ENCODE measurements around the gene RPTOR. TPM values are rescaled to one million over a fixed set of nuclear protein-coding genes. Genes with fewer than 3 reads are reported as not detected.

Gene RPTOR
- total RNA-seq, 1 experiment from 2014 or later = 25.1 TPM

- no peak overlapping the region for H3K4ac ChIP-seq (ENCODE audit: low read depth, low read length)
- H3K79me1 ChIP-seq (ENCODE audit: insufficient read depth, low read depth, low read length, poor library complexity, severe bottlenecking) = no peaks in the 10 kb centered on the region
- Mint-ChIP-seq H3K27me3 (ENCODE audit: low read depth) (peaks cover 6% of the 10 kb centered on the region; the same call in 1 of the 2 replicates), H3K4me1 (peaks cover 5 to 7% of the 10 kb centered on the region in 2 experiments), H3K4me3 (no peak overlapping the region), H3K36me3 (ENCODE audit: insufficient read depth in 1 of 3, low read depth in 3 of 3) (peaks cover 0 to 12% (median 6%) of the 10 kb centered on the region in 3 experiments; a peak in 3 of 7 replicates), H3K9me3 (no peaks in the 10 kb centered on the region), H3K27ac (peak overlapping the region in 1 of 3 experiments; percentile 83; a peak in 2 of 7 replicates)
- no peak overlapping the region for H3K14ac ChIP-seq (ENCODE audit: insufficient read depth, low read length)
- no peaks in the 10 kb centered on the region for H3K9me3 ChIP-seq (ENCODE audit: control insufficient read depth, low read depth, low read length)
- H3K4me2 ChIP-seq (ENCODE audit: insufficient read depth, insufficient read length, low read length) = no peak overlapping the region
- no peak for TF ChIP-seq CTCF (conservative IDR thresholded peaks at IDR 0.05)
- H3K27me3 ChIP-seq (ENCODE audit: insufficient read depth, low read length) = no peaks in the 10 kb centered on the region
- no peaks in the 10 kb centered on the region for H3K79me2 ChIP-seq (ENCODE audit: insufficient read depth, low read length)
- H3K27ac ChIP-seq (ENCODE audit: insufficient read length, low read depth, low read length) = no peak overlapping the region
- no peaks in the 10 kb centered on the region for H3K23me2 ChIP-seq (ENCODE audit: insufficient read length, low read depth, low read length, poor library complexity, severe bottlenecking)
- H2BK12ac ChIP-seq (ENCODE audit: insufficient read length, low read depth, low read length) = no peak overlapping the region
- no peak overlapping the region for H3K18ac ChIP-seq (ENCODE audit: insufficient read length, low read depth, low read length)
- H3K9ac ChIP-seq (ENCODE audit: extremely low read depth, insufficient read length, low read length) = no peak overlapping the region
- no peak overlapping the region for H4K91ac ChIP-seq (ENCODE audit: insufficient read length, low read depth, low read length)
- no peak overlapping the region for H2BK20ac ChIP-seq (ENCODE audit: low read depth, low read length, poor library complexity, severe bottlenecking)
- no peak overlapping the region for H3K56ac ChIP-seq (ENCODE audit: insufficient read length, low read depth, low read length)
- no peak overlapping the region for H3K23ac ChIP-seq (ENCODE audit: insufficient read length, low read depth, low read length)
- no peak overlapping the region for H3T11ph ChIP-seq (ENCODE audit: low read length)
- H2BK5ac ChIP-seq (ENCODE audit: insufficient read length, low read length) = no peak overlapping the region
- no peak overlapping the region for H4K5ac ChIP-seq (ENCODE audit: insufficient read length, low read depth, low read length)
- H2AFZ ChIP-seq (ENCODE audit: low read length) = no peak overlapping the region
- H2AK5ac ChIP-seq (ENCODE audit: insufficient read length, low read length) = no peak overlapping the region
- H2BK120ac ChIP-seq (ENCODE audit: low read depth, low read length, poor library complexity, severe bottlenecking) = no peak overlapping the region
- WGBS (ENCODE audit: extremely low coverage, insufficient read length, low lambda C conversion rate) = no CpG with 5 or more reads among the region's 29 CpGs
- H2BK15ac ChIP-seq (ENCODE audit: low read depth, low read length) = no peak overlapping the region
- no peak overlapping the region for H4K8ac ChIP-seq (replicated peaks; ENCODE audit: insufficient read length, low read depth, low read length)
- no peak for DNase-seq
- peaks cover under 1% of the 10 kb centered on the region for H4K20me1 ChIP-seq (ENCODE audit: control insufficient read depth, insufficient read depth, insufficient read length)
- no peaks in the 10 kb centered on the region for H3K4me1 ChIP-seq (ENCODE audit: insufficient read depth, low read length)
Measured at GRCh38 chr17:80902963-80903611, 358.4 kb downstream of the RPTOR start.

Measured in H9 (cell line).